ENCODE data around the gene FAM72D.
"Not testable (repeated sequence)": the region's sequence is repeated elsewhere in the genome, so short reads cannot be mapped to it uniquely, and the experiment has no call there.

GRCh38 chr1:145123992-145124641 is 28.3 kb downstream of the FAM72D start:
- not testable (repeated sequence) for TF ChIP-seq ETS1 (IDR thresholded peaks at IDR 0.05); CTCF (conservative IDR thresholded peaks at IDR 0.05; ENCODE audit: low read depth in 2 of 2); POLR2AphosphoS5 (IDR thresholded peaks at IDR 0.05; ENCODE audit: low read depth); REST (IDR thresholded peaks at IDR 0.05; ENCODE audit: unreplicated experiment); STAT1 (IDR thresholded peaks at IDR 0.05; ENCODE audit: unreplicated experiment); CREB1 (CRISPR knock-in tag; IDR thresholded peaks at IDR 0.05; ENCODE audit: low read depth); EZH2 (IDR thresholded peaks at IDR 0.05; ENCODE audit: low read depth, unreplicated experiment); JUNB (IDR thresholded peaks at IDR 0.05; ENCODE audit: unreplicated experiment); EZH2phosphoT487 (IDR thresholded peaks at IDR 0.05; ENCODE audit: unreplicated experiment); ZNF462 (CRISPR knock-in tag; IDR thresholded peaks at IDR 0.05)

Data from GM23338 (cell line).